H1 (cell line): ENCODE measurements around the gene OR2C1. TPM values are rescaled to one million over a fixed set of nuclear protein-coding genes. Genes with fewer than 3 reads are reported as not detected.

ENCODE experiments used
- CTCF ChIA-PET: fragments of 300-600 bp; sonication (Branson Sonifier 250); formaldehyde crosslinking; loops from one replicate; lab custom pipeline; 2021; ENCODE audit not compliant: partially characterized antibody; lab: Charles Lee
- POLR2A ChIA-PET: fragments of 300-600 bp; sonication (Branson Sonifier 250); formaldehyde crosslinking; loops from one replicate; lab custom pipeline; 2021; ENCODE audit warnings: inconsistent platforms; ENCODE audit not compliant: partially characterized antibody; lab: Charles Lee
- DNase-seq, 2 experiments: peaks; one replicate each; pipeline versions ENCODE4 v3.0.0 to v3.0.0-alpha.2; 2010 to 2022; ENCODE audit warnings: low spot score in 2 of 2, low read depth in 1 of 2, mixed read lengths in 1 of 2
- FAIRE-seq: peaks from 2 replicates; lab custom pipeline; 2011; peaks lifted over from hg19 to GRCh38; lab: Jason Lieb, UNC
- H2AFZ ChIP-seq: 2 replicates; pipeline ENCODE4 v1.8.1; 2012; ENCODE audit warnings: low read length, inconsistent platforms
- H2AK5ac ChIP-seq: 2 replicates; pipeline ENCODE4 v1.6.1; 2013; ENCODE audit warnings: low read depth, low read length
- H2BK120ac ChIP-seq: replicated peaks from 2 replicates; pipeline ENCODE3; 2013; ENCODE audit warnings: low read depth, low read length, inconsistent platforms
- H2BK12ac ChIP-seq: 2 replicates; pipeline ENCODE4 v1.6.1; 2013; ENCODE audit warnings: low read depth, low read length
- H2BK15ac ChIP-seq: 2 replicates; pipeline ENCODE4 v1.6.1; 2013; ENCODE audit warnings: low read length
- H2BK20ac ChIP-seq: 2 replicates; pipeline ENCODE4 v1.6.1; 2013; ENCODE audit warnings: low read length
- H2BK5ac ChIP-seq: 2 replicates; pipeline ENCODE4 v1.6.1; 2013; ENCODE audit warnings: low read depth, low read length
- H3K14ac ChIP-seq: 2 replicates; pipeline ENCODE4 v1.6.1; 2013; ENCODE audit warnings: inconsistent platforms; ENCODE audit not compliant: insufficient read length
- H3K18ac ChIP-seq: 2 replicates; pipeline ENCODE4 v1.6.1; 2013; ENCODE audit warnings: low read length; ENCODE audit errors: extremely low read depth
- H3K23ac ChIP-seq: 2 replicates; pipeline ENCODE4 v1.6.1; 2013; ENCODE audit warnings: inconsistent platforms; ENCODE audit not compliant: insufficient read length
- H3K23me2 ChIP-seq: 2 replicates; pipeline ENCODE4 v1.6.1; 2013; ENCODE audit warnings: low read depth, low read length
- H3K27ac ChIP-seq: 2 replicates; pipeline ENCODE4 v1.6.1; 2011; ENCODE audit warnings: low read depth, low read length, inconsistent platforms
- H3K27me3 ChIP-seq, 4 experiments: replicated peaks in 1 of 4; 1 replicate in 1 of 4; 2 replicates in 3 of 4; pipeline versions ENCODE4 v1.6.1 to v1.8.1; 2011 to 2013; ENCODE audit warnings: low read length in 3 of 4, mild to moderate bottlenecking in 3 of 4, inconsistent platforms in 2 of 4, mixed read lengths in 2 of 4, moderate library complexity in 1 of 4; ENCODE audit not compliant: control insufficient read depth in 3 of 4, insufficient read depth in 3 of 4; ENCODE audit errors: extremely low read depth in 1 of 4
- H3K36me3 ChIP-seq, 4 experiments: 2 replicates each; pipeline versions ENCODE4 v1.6.1 to v1.8.1; 2011 to 2013; ENCODE audit warnings: mild to moderate bottlenecking in 4 of 4, low read length in 3 of 4, moderate library complexity in 2 of 4, control low read depth in 1 of 4, inconsistent platforms in 1 of 4; ENCODE audit not compliant: insufficient read depth in 4 of 4, control insufficient read depth in 2 of 4
- H3K4ac ChIP-seq: replicated peaks from 2 replicates; pipeline ENCODE3; 2013; ENCODE audit warnings: low read length, low read depth, mixed read lengths, inconsistent platforms; ENCODE audit not compliant: insufficient read length
- H3K4me1 ChIP-seq, 4 experiments: replicated peaks in 1 of 4; 1 replicate in 1 of 4; 2 replicates in 3 of 4; pipeline versions ENCODE4 v1.6.1 to v1.8.1; 2011 to 2013; ENCODE audit warnings: low read length in 3 of 4, inconsistent platforms in 2 of 4, mixed read lengths in 1 of 4; ENCODE audit not compliant: insufficient read depth in 4 of 4, control insufficient read depth in 3 of 4
- H3K4me2 ChIP-seq, 2 experiments: 2 replicates each; pipeline versions ENCODE4 v1.6.1 to v1.8.1; 2011 to 2013; ENCODE audit warnings: low read depth in 2 of 2, low read length in 2 of 2, control low read depth in 1 of 2, inconsistent platforms in 1 of 2, mild to moderate bottlenecking in 1 of 2; ENCODE audit not compliant: insufficient read depth in 1 of 2
- H3K4me3 ChIP-seq, 4 experiments: fragments of 200-600, 300-600 bp in 1 of 4; sonication (generic), shearing (Covaris generic), sonication (Bioruptor Twin) in 1 of 4; 2 replicates each; pipeline versions ENCODE4 v1.5.1 to v1.8.1; 2011 to 2016; ENCODE audit warnings: low read length in 4 of 4, low read depth in 3 of 4, control low read depth in 2 of 4, inconsistent platforms in 2 of 4, mild to moderate bottlenecking in 2 of 4, mixed read lengths in 1 of 4, moderate library complexity in 1 of 4; ENCODE audit not compliant: insufficient read depth in 2 of 4; ENCODE audit errors: extremely low read depth in 1 of 4
- H3K56ac ChIP-seq: replicated peaks from 2 replicates; pipeline ENCODE3; 2013; ENCODE audit warnings: low read depth, mild to moderate bottlenecking, mixed read lengths, low read length, inconsistent platforms; ENCODE audit not compliant: insufficient read length
- H3K79me1 ChIP-seq: 2 replicates; pipeline ENCODE4 v1.6.1; 2013; ENCODE audit warnings: low read depth, low read length, control low read depth
- H3K79me2 ChIP-seq, 2 experiments: 2 replicates each; pipeline versions ENCODE4 v1.6.1 to v1.8.1; 2012 to 2013; ENCODE audit warnings: low read length in 2 of 2, mild to moderate bottlenecking in 2 of 2, inconsistent platforms in 1 of 2; ENCODE audit not compliant: insufficient read depth in 2 of 2, control insufficient read depth in 1 of 2
- H3K9ac ChIP-seq, 4 experiments: replicated peaks in 1 of 4; 1 replicate in 1 of 4; 2 replicates in 3 of 4; pipeline versions ENCODE4 v1.6.1 to v1.8.1; 2011 to 2013; ENCODE audit warnings: low read depth in 3 of 4, low read length in 3 of 4, control low read depth in 2 of 4, mild to moderate bottlenecking in 2 of 4, moderate library complexity in 2 of 4, inconsistent platforms in 1 of 4; ENCODE audit errors: extremely low read depth in 1 of 4
- H3K9me3 ChIP-seq, 2 experiments: 2 replicates each; pipeline versions ENCODE4 v1.6.1 to v1.8.1; 2012 to 2013; ENCODE audit warnings: mild to moderate bottlenecking in 2 of 2, moderate library complexity in 2 of 2, control low read depth in 1 of 2, inconsistent platforms in 1 of 2, low read depth in 1 of 2, low read length in 1 of 2, mixed read lengths in 1 of 2; ENCODE audit not compliant: insufficient read depth in 2 of 2
- H4K20me1 ChIP-seq, 2 experiments: replicated peaks in 1 of 2; 2 replicates each; pipeline versions ENCODE3 to v1.8.1; 2011 to 2013; ENCODE audit warnings: inconsistent platforms in 2 of 2, low read length in 2 of 2, mild to moderate bottlenecking in 1 of 2; ENCODE audit not compliant: insufficient read depth in 2 of 2, control insufficient read depth in 1 of 2
- H4K5ac ChIP-seq: 2 replicates; pipeline ENCODE4 v1.6.1; 2013; ENCODE audit warnings: low read length, low read depth, mixed read lengths, inconsistent platforms; ENCODE audit not compliant: insufficient read length
- H4K8ac ChIP-seq: 2 replicates; pipeline ENCODE4 v1.8.0; 2013; ENCODE audit warnings: mild to moderate bottlenecking, moderate library complexity, low read length, inconsistent platforms; ENCODE audit not compliant: insufficient read depth; ENCODE audit errors: extremely low read depth
- H4K91ac ChIP-seq: replicated peaks from 2 replicates; pipeline ENCODE3; 2013; ENCODE audit warnings: low read length, mixed read lengths, inconsistent platforms; ENCODE audit not compliant: insufficient read length
- CBX8 ChIP-seq: fragments of 300-800, 300-1000 bp; sonication (generic); IDR thresholded peaks from 2 replicates; pipeline ENCODE4 v1.7.1; 2016; ENCODE audit warnings: low read depth, low read length, borderline replicate concordance
- HDAC2 ChIP-seq, 2 experiments: fragments of 300-600 bp in 1 of 2; sonication (generic) in 1 of 2; IDR thresholded peaks; 2 replicates each; pipeline ENCODE4 v1.6.1; 2011 to 2012; ENCODE audit warnings: low read depth in 2 of 2, low read length in 2 of 2, mild to moderate bottlenecking in 2 of 2, moderate library complexity in 2 of 2, borderline replicate concordance in 1 of 2, inconsistent platforms in 1 of 2
- HDAC6 ChIP-seq: IDR thresholded peaks from one replicate; pipeline ENCODE4 v1.7.1; 2012; ENCODE audit warnings: low read depth, mild to moderate bottlenecking, inconsistent platforms, low read length, moderate library complexity
- RNF2 ChIP-seq: fragments of 200-900, 300-1000 bp; sonication (generic); IDR thresholded peaks from 2 replicates; pipeline ENCODE4 v1.7.1; 2016; ENCODE audit warnings: borderline replicate concordance, low read depth, mild to moderate bottlenecking, antibody characterized with exemption, low read length; ENCODE audit not compliant: poor library complexity, severe bottlenecking; ENCODE audit errors: missing control alignments
- TBP ChIP-seq: IDR thresholded peaks from 2 replicates; pipeline ENCODE4 v1.6.1; 2011; ENCODE audit warnings: low read depth, low read length, improper control_type of control experiment
- WGBS, 2 experiments: shearing (Covaris generic) in 1 of 2; methylation state at CpG; one replicate each; pipeline versions ENCODE4 v1.1.6 to v1.1.7; 2013 to 2015; ENCODE audit warnings: low lambda C conversion rate in 2 of 2, mixed read lengths in 2 of 2, inconsistent platforms in 1 of 2, low coverage in 1 of 2, missing lambda C conversion rate in 1 of 2; ENCODE audit not compliant: insufficient replicate concordance in 2 of 2, insufficient coverage in 1 of 2, insufficient read length in 1 of 2; ENCODE audit errors: extremely low coverage in 1 of 2, missing lambda C conversion rate in 1 of 2; 5-methylcytosine and 5-hydroxymethylcytosine counted together
- polyA plus RNA-seq, 7 experiments: library from polyadenylated mRNA; depleted of rRNA in 3 of 7; stranded (reverse) in 5 of 7; unstranded in 2 of 7; fragments of >200 nt in 5 of 7; fragments of 200-250 nt in 2 of 7; gene quantifications; 1 replicate in 5 of 7; 2 replicates in 1 of 7; 4 replicates in 1 of 7; pipeline versions ENCODE4 v1.2.1 to v1.2.3, GENCODE V29; 2011 to 2013; ENCODE audit warnings: missing spikeins in 2 of 7, mixed read lengths in 2 of 7
- total RNA-seq: library from RNA; stranded (reverse); fragmentation: NEBNext Ultra II Directional; extraction: Animal tissue kit (Norgen Biotek cat#: 25700); gene quantifications from 2 replicates; pipeline ENCODE4 v1.2.1, GENCODE V29; 2021

The OR2C1 gene
- total and polyA plus RNA-seq, 2 of the 8 experiments (the other 6 are each of a cell fraction or from before 2014, with no cell fraction given): not detected

- H3K18ac ChIP-seq: no peak overlapping the region
- no peak overlapping the region for H3K4ac ChIP-seq
- no peaks in the 10 kb centered on the region for H3K23me2 ChIP-seq
- no peak overlapping the region for H4K8ac ChIP-seq
- H3K9me3 ChIP-seq: peaks cover 16 to 30% of the 10 kb centered on the region in 2 experiments; a peak in 3 of 4 replicates
- no peaks in the 10 kb centered on the region for H4K20me1 ChIP-seq
- H3K4me1 ChIP-seq: no peaks in the 10 kb centered on the region
- DNase-seq (no peak), FAIRE-seq (no peak)
- H3K56ac ChIP-seq: no peak overlapping the region
- ChIA-PET POLR2A (no interaction called here), CTCF (interaction anchor here (0.7 kb wide), 1 partner anchor 34 kb away, joined by 3 read pairs; no protein-coding TSS in a partner anchor)
- WGBS, 2 experiments: 87% methylated on average over 13 of the region's 13 CpGs; no CpG with 5 or more reads in 1 of the 2 experiments
- H2BK12ac ChIP-seq: no peak overlapping the region
- H3K27ac ChIP-seq: no peak overlapping the region
- H3K27me3 ChIP-seq: no peaks in the 10 kb centered on the region
- no peak overlapping the region for H3K4me3 ChIP-seq
- H2BK120ac ChIP-seq: no peak overlapping the region
- no peak overlapping the region for H4K5ac ChIP-seq
- no peak overlapping the region for H2BK20ac ChIP-seq
- H2AK5ac ChIP-seq: no peak overlapping the region
- no peaks in the 10 kb centered on the region for H3K79me1 ChIP-seq
- H2BK15ac ChIP-seq: no peak overlapping the region
- H3K36me3 ChIP-seq: no peaks in the 10 kb centered on the region
- no peak overlapping the region for H4K91ac ChIP-seq
- H2AFZ ChIP-seq: no peak overlapping the region
- no peak overlapping the region for H3K23ac ChIP-seq
- no peak overlapping the region for H2BK5ac ChIP-seq
- H3K9ac ChIP-seq: no peak overlapping the region
- no peak for TF ChIP-seq TBP
- TF ChIP-seq HDAC2 (IDR thresholded peaks at IDR 0.05; ENCODE audit: borderline replicate concordance in 1 of 2, low read depth in 2 of 2, low read length in 2 of 2): no peak
- no peak for TF ChIP-seq HDAC6
- no peak for TF ChIP-seq RNF2
- TF ChIP-seq CBX8: no peak
- TF ChIP-seq, all 59 proteins: peak for 0
- H3K4me2 ChIP-seq: no peak overlapping the region
- H3K79me2 ChIP-seq: no peaks in the 10 kb centered on the region
- H3K14ac ChIP-seq: no peak overlapping the region
Observed at GRCh38 chr16:3349175-3349574, 6.5 kb upstream of the OR2C1 start.
